ENCODE data around the gene TNFRSF1A. TPM values are rescaled to one million over a fixed set of nuclear protein-coding genes. Genes with fewer than 3 reads are reported as not detected.

The TNFRSF1A gene
- total RNA-seq, 1 experiment from 2014 or later, result 125 TPM

DNA sequence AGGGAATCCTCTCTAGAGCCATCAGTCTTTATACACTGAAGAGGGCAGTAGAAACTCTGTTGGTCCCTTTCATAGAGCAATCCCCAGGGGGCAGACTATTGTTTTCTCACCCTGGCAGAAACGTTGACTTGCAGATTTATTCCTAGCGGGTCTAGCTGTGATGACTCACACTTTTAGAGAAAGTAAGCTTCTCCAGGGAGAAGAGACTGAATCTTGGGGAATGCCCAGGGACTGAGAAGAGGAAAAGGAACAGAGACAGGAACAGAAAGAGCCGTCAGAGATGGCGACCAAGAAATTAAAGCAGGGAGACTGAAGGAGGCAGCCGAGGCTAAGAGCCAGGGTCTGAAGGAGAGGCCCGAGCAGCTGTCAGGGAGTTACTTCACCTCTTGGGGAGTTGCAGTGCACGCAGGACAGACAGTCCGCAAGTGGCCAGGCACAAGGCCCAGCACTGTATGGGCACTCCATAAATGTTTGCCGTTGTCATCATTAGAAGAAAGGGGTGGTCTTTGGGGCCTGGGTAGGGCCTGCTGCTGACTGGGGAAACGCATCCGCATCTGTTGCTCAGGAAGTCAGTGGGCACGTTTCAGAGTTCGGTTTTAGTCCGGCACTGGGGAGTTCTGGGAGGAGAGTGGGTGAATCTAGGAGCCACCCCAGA lies 18.4 kb downstream of the TNFRSF1A start:
- DNase-seq (ENCODE audit: low read depth), result peak; percentile 91

DNA sequence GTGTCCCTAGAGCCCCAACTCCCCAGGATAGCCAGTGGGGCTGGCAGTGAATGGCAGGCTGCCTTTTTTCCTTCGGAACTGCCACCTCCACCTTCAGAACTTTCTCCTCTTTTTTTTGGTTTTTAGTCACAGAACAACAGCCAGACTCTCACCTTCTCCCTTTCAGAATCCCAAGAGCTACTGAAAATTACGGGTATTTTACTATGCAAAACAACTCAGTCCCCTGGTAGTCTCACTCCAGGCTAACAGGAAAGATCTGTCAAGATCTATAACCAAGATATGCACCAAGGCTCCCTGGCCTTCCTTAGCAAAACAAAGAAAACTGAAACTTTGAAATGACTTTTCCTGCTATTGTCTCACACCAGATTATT lies 18.9 kb downstream of the TNFRSF1A start:
- DNase-seq (ENCODE audit: low read depth), result no peak

DNA sequence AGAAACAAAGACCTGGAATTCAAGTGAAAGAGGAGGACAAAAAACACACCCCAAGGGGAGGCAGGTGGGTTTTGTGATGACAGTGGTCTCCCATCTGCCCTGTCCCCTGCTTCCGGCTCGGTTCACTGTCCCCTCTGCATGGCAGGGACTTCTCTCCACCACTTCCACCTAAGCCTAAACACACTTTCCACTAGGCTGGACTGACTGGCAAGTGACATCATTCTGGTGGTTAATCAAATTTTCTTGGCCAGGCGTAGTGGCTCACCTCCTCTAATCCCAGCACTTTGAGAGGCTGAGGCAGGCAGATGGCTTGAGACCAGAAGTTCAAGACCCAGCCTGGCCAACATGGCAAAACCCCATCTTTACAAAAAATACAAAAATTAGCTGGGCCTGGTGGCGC lies 19.5 kb downstream of the TNFRSF1A start:
- DNase-seq (ENCODE audit: low read depth), result no peak

DNA sequence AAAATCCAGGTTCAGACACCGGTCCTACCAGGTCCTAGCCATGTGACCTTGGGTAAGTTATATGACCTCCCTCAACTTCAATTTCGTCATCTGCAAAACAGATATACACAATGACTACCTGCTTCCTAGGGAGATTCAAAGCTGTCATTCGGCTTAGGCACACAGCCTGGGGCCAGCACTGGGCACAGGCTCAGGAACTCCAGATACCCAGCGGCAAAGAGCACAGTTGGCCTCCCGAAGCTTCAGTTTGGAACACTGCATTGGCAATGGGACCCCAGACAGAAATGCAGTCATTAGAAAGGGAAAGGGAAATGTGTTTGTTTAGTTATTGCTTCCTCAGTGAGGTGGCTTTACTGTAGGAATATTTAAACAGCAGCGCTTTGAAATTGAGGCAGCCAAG lies 20.0 kb downstream of the TNFRSF1A start:
- no peak for DNase-seq (ENCODE audit: low read depth)

DNA sequence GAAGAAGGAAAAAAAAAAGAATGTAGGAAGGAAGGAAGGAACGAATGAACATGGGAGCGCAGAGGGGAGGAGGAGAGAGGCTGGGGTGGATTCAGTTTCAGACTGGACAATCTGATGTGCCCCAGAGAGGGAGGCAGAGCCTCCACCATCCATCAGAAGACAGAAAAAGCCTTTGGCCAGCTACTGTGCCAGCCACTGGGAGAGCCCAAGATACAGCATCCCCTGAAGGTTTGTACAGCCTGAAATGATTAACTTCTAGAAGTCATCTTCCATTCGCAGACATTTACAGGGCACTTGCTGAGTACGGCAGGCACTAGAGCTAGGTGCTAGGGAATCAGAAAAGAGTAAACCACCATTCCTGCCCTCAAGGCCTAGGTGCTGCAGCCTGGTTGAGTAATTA lies 22.4 kb downstream of the TNFRSF1A start:
- no peak for DNase-seq (ENCODE audit: low read depth)

DNA sequence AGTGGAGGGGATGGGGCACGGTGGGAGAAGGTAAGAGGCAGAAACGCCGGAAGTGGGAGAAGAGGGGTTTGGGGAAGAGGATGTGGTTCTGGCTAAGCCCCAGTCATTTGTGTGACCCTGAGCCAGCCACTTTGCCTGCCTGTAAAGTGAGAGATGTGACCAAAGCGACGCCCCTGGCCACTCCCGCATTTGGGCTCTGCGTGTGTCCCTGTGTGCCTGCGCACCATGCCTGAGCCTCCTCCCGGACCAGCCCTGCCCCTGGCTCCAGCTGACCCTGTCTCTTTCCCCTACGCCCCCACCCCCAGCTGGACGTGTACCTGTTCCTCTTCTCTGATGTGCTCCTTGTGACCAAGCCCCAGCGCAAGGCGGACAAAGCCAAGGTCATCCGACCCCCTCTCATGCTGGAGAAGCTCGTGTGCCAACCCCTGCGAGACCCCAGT lies 23.4 kb downstream of the TNFRSF1A start:
- no peak for DNase-seq (ENCODE audit: low read depth)

DNA sequence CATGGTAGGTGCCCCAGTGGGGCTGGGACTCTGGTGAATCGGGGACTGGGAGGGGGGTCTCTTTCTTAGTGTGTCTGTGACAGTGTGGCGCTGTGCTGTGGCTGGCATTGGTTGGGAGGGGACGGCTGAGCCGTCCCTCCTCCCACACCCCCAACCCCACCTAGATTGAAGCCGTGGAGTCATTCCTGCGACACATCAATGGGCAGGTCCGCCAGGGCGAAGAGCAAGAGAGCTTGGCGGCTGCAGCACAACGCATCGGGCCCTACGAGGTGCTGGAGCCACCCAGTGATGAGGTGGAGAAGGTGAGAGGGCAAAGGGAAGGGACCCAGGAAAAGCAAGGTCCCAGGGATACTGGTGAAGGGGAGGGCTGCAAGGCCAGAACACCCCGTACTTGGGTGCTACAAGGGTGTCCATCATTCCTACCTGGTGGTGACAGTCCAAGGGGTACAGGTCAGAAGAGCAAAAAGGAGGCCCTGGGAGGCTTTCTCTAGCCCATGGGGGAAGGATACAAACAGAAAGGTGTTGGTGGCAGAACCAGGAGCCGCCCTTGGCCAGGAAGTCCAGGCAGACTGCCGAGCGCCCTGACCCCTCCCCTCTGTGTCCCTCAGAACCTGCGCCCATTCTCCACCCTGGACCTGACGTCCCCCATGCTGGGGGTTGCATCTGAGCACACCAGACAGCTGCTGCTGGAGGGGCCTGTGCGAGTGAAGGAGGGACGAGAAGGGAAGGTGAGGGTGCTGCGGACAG lies 24.0 kb downstream of the TNFRSF1A start:
- no peak for DNase-seq (ENCODE audit: low read depth)

DNA sequence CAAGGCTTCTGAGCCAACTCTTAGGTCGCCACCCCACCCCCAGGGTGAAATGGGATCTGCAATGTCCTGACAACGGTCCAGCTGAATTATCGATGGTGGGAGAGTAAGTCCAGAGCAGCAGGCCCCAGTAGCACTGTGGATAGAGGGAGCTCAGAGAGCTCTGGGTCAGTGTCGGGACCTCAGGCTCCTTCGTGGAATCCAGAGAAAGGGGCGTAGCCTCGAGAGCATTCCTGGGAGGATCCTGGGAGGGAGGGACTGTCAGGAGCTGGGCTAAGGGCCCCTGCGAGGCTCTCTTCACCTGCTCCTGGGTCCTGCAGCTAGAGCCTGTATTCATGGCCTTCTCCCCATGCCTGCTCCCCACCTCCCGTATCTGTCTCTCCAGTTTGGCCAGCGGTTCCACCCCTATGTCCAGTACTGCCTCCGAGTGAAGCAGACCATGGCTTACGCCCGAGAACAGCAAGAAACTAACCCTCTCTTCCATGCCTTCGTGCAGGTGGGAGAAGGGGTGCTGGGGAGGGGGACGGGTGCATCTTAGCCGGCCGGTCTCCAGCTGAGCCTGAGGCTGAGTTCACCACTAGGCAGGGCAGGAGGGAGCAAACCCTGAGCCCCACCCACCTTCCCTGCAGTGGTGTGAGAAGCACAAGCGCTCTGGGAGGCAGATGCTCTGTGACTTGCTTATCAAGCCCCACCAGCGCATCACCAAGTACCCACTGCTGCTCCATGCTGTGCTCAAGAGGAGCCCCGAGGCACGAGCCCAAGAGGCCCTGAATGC lies 24.8 kb downstream of the TNFRSF1A start:
- DNase-seq (ENCODE audit: low read depth), result no peak

DNA sequence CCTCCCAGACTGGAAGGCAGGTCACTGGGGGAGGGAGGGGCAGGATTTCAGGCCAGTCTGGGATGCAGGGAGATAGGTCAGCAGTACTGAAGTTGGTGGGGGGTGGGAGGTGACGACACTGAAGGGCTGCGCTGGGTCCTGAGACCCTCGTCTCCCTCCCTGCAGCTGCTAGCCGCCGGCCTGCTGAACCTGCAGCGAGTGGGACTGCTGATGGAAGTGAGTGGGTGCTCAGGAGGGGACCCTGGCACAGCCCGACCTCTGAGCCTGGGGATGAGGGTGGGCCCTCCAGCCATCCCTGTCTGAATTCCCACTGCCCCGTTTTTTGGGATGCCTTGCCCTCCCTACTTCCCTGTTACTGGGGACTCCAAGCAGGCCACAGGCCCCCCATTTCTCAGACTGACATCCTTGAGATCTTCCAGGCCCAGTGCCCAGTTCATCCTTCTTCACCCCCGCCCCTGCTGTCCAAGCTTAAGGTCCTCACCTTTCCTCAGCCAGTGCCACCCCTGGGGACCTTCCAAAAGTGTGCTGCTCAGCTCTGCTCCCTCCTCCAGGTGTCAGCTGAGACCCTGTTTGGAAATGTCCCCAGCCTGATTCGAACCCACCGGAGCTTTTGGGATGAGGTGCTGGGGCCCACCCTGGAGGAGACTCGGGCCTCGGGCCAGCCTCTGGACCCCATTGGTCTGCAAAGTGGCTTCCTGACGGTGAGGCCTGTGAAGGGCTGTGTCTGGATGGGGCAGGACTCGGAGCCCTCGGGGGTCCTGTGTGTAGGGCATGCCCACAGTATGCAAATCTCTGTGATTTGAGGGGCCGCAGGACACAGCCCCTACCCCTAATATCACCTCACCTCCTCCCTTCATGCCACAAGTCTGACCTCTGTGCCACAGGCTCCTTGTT lies 25.9 kb downstream of the TNFRSF1A start:
- DNase-seq (ENCODE audit: low read depth), result no peak

DNA sequence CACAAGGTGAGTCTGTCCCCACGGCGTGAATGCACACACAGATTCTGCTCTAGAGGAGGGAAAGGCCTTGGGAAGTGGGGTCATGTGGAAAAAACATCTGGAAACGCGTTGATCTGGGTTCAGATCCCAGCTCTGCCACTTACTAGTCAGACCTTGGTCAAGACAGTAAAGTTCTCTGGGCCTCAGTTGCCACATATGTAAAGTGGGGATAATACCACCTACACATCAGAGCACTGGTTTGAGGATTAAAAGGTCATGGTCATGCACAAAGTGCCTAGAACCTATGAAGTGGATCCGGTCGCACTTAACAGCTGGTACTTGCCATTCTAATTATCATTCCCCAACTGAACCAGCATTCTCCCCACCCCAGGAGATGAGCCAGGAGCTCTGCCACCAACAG lies 26.7 kb downstream of the TNFRSF1A start:
- DNase-seq (ENCODE audit: low read depth), result no peak

DNA sequence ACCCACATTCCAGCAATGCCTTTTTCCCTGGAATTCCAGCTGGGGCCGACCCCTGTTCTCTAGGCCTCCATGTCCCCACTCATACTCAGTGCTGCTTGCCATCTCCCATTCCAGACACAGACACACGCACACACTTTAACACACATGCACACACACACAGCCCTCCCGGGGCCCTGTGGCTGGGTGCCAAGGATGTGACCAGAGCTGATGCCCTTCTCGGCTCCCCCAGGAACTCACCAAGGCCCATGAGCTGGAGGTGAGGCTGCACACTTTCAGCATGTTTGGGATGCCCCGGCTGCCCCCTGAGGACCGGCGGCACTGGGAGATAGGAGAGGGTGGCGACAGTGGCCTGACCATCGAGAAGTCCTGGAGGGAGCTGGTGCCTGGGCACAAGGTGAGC lies 27.1 kb downstream of the TNFRSF1A start:
- no peak for DNase-seq (ENCODE audit: low read depth)

DNA sequence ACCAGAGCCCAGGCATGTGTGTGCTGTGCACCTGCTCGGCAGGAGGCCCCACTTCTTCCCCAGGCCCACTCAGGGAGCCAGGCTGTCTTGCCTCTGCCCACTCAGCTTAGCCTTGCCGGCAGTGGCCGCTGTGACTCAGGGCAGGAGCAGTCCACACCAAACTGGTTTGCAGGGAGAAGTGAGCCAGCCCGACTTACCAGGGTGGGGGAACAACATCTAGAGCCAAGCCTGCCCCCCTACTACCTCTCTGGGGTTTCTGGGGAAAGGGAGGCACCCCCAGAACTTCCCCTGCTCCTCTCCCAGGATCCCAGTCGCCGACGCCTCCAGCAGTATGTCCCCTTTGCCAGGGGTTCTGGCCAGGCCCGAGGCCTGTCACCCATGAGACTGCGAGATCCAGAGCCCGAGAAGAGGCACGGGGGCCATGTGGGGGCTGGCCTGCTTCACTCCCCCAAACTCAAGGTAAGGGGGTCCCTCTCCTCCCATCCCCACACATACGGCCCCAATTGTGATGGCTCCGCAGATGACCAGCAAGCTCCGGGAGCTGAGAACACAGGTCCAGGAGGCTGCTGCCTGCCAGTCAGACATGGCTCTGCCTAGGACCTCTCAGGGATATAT lies 28.4 kb downstream of the TNFRSF1A start:
- no peak for DNase-seq (ENCODE audit: low read depth)

DNA sequence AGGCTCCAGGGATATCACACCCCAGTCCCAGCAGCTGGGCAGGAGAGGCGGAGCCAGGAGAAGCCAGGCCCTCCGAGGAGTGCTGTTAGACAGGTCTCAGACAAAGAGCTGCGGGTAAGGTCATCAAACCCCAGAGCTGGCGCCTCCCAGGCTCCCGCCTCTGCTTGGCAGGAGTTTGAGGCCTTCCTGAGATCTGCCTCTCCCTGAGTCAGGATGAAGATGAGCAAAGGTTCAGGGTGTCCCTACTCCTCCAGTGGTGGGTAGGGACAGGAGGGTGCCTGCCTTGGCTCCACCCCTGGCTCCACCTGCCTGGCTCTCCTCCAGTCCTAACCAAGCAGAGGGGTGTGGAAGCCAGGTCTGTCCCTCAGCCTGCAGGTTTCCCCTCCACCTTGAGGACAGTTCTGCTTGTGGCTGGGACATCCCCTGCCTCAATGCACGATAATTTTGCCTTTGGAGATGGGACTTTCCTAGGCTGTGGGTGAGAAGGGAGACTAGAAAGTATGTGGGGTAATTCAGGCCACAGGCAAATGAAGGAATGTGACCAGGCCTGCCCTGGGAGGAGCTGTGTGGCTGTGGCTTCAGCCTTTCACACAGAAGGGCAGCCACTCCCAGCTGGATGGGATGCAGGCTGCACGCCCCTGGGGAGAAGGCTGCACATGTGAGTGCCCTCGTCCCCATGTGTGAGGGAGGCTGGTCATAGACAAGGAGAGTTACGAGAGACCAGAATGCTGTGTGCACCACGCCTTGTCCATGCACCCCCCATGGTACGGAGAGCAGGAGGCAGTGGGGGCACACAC lies 29.1 kb downstream of the TNFRSF1A start:
- peak; percentile 48 for DNase-seq (ENCODE audit: low read depth)

DNA sequence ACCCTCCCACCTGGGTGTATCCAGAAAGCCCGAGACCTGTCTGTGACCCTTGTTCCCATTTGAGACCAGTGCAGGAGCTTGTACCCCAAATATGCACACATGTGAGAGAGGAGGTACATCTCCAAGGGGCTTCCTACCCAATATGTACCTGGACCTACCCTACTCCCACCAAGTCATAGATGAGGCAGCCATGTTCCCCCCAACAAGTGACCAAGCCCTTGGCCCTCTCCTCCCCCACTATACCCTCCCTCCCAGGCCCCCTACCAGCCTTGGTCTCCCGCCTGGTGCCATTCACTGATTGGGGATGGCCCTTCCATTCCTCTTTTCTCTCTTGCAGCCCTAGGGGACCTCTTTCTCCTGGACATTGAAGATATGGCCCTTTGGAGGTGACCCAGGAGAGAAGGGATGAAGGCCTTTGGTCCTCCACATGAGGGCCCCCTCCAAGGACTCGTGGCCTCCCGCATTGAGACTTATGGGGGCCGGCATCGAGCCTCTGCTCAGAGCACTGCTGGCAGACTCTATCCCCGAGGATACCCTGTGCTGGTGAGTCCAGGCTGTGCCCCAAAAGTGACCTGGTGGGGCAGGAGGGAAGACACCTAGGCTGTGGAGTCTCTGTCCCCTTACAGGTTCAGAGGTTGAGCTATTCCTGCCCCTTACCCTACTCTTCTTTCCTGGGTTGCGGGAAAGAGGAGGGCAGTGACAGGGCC lies 29.9 kb downstream of the TNFRSF1A start:
- DNase-seq (ENCODE audit: low read depth), result no peak

DNA sequence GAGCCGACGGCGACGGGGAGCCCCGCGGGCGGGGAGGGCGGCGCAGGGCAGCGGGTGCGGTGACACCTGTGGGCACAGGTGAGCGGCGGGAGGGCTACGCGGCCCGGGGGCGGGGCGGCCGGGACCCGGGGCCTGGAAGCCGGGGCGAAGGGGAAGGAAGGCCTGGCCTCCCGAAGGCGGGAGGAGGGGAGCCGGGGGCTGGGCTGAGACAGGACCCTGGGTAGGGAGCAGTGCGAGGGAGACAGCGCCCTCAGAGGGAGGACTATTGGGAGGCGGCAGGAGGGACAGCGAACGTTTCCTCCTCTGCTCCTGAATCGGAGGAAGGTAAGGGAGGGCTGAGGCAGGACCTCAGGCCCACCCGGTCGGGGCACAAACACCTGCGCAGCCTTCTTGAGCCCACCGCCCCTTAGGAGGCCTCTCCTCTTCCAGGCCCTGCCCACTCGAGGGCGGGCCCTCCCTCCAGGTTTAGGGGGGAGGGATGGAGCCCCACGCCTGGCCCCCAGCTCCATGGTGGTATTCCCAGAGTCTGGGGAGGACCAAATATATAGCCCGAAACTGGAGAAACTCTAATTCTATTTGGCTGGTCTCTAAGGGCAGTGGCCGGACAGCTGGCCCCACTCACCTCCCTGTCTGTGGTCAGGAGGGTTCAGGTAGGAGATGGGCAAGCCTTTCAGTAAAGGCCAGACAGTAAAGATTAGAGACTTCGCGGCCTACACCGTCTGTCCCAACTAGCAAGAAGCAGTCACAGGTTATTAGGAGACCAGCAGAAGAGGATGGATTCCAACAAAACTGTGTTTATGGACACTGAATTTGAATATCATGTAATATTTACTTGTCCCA lies 30.9 kb downstream of the TNFRSF1A start:
- DNase-seq (ENCODE audit: low read depth), result no peak

DNA sequence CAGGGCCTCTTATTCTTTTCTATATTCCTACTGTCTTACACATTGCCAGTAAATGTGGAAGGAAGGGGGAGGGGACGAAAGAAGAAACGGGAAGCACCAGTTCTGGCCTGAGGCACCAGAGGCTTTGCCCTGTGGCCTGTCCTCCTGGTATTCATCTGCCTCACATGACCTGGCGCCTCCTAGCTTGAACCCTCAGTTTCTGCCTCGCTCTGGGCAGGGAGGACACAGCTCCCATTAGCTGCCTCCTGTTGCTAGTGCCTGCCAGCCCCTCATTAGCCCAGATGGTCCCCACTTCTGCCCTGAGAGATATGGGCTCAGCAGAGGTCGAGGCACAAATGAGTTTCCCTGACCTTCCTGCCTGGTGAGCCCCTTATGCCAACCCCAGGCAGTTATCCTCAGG lies 34.3 kb downstream of the TNFRSF1A start:
- no peak for DNase-seq (ENCODE audit: low read depth)

DNA sequence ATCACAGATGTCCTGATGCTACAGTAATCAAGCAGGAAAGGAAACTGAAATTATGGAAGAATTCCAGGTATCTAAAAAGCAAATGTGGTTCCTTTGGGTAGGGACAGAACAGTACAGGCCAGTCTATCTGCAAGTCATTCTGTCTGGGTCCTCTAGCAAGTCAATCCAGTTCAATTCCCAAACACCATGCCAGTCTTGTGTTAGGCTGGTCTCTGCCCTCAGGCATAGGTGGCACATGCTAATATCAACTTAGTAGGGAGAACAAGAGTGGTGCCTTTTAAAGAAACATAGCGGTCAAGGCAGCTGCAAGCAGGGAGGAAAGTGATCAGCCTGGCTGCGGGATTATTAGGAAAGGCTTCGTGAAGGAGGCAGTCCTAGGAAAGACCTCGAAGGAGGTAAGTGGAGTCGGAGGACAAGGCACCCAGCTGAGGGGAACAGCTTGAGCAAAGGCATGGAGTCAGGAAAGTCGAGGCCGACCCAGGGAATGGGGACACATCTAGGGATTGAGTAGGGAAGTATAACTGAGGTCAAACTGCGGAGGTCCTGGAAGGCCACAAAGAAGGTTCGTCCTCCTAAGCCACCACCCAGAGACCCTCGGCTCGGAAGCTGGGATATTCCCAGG lies 35.2 kb downstream of the TNFRSF1A start:
- DNase-seq (ENCODE audit: low read depth), result no peak

DNA sequence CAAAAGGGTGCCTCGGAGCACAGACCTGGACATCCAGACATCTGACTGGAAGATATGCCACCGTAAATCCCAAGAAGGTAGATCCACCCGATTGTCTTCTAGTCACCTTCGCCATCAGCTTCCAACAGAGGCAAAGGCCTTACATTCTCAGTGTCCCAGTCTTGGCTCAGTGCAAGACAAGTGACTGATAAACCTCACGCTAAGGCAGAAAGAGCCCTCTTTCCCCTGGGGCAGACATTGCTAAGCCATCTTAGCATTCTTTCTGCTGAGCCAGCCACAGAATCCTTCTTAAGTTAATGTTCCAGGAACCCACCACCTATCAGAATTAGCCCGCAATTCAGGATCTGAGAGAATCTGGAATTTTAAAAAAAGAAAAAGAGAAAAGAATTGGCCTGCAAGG lies 35.7 kb downstream of the TNFRSF1A start:
- DNase-seq (ENCODE audit: low read depth), result no peak

DNA sequence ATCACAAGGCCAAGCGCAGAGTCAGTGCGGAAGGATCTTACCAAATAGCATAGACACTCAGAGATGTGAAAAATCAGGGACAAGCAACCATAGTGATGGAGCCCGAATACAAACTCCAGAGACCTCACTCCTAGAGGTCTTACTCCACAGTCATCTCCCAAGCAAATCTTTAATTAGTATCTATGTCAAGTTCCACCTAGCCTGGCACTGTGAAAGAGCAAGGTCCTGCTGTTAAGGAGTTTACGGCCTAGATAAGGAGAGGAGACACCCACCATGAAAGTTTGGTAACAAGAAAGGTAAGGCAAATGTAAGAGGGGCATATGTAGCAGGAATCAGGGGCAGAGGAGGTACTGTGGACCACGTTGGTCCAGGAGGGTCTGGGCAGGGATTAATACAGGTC lies 38.8 kb downstream of the TNFRSF1A start:
- DNase-seq (ENCODE audit: low read depth), result no peak

Measured in Daoy (cell line).